Embryonic facial prominence (tissue), 1 donor: ENCODE results near the gene PRICKLE4.
"Not testable (repeated sequence)": the region's sequence is repeated elsewhere in the genome, so short reads cannot be mapped to it uniquely, and the experiment has no call there.

Experiments used
- DNase-seq: peaks from one replicate; pipeline ENCODE4 v3.0.0-alpha.2; 2016; ENCODE audit errors: extremely low spot score

PRICKLE4 gene

DNA sequence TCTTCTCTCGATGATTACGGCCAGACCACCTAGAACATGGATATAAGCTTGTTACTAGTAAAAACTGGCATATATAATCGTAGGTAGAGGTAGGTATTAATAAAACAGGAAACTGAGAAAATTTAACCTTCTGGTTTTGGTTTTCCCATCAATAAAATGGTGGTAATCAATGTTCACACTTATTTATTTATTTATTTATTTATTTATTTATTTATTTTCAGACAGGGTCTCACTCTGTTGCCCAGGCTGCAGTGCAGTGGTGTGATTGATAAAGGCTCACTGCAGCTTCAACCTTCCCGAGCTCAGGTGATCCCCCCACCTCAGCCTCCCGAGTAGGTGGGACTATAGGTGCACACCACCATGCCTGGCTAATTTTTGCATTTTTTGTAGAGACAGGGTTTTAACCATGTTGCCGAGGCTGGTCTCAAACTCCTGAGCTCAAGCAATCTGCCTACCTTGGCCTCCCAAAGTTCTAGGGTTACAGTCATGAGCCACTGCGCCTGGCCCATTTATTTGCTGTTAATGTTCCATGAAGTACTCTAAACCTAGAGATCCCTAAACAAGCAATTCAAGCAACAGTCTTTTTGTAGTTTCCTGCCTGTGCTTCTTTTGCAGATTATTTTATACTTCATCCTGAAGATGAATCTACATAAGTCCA lies 18.4 kb downstream of the PRICKLE4 start:
- no peak for DNase-seq

DNA sequence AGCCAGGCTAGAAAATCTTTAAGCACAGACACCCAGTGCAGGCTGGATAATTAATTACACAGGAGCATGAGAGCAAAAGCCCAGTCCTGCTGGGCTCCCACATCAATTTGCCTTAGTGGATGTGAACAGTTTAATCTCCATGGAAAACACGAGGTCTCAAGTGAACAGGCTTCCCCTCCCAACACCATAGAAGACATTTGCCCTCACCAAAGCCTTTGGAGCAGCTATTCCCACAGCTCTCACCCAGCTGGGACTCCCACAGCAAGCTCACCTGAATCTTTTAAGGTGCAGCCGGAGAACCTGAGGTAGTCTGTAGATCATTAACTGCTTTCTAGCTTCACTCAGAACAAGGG lies 19.0 kb downstream of the PRICKLE4 start:
- no peak for DNase-seq

DNA sequence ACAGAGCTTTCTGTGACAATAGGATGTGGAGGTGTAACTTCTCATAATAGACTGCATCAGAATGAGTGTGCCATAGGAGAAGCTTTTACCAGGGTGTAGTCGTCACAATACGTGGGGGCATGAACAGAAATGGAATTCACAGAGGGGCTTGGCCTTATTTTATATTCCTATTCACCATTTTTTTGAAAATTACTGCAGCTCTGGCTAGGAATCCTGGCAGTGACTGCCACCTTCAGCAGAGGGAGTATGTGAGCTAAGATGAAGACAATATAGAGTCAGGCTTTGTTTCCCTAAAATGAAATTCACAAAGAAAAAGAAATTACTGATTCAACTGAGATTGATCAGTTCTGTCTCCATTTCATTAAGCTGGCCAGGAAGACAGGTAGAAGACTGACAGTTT lies 20.8 kb downstream of the PRICKLE4 start:
- DNase-seq: no peak

DNA sequence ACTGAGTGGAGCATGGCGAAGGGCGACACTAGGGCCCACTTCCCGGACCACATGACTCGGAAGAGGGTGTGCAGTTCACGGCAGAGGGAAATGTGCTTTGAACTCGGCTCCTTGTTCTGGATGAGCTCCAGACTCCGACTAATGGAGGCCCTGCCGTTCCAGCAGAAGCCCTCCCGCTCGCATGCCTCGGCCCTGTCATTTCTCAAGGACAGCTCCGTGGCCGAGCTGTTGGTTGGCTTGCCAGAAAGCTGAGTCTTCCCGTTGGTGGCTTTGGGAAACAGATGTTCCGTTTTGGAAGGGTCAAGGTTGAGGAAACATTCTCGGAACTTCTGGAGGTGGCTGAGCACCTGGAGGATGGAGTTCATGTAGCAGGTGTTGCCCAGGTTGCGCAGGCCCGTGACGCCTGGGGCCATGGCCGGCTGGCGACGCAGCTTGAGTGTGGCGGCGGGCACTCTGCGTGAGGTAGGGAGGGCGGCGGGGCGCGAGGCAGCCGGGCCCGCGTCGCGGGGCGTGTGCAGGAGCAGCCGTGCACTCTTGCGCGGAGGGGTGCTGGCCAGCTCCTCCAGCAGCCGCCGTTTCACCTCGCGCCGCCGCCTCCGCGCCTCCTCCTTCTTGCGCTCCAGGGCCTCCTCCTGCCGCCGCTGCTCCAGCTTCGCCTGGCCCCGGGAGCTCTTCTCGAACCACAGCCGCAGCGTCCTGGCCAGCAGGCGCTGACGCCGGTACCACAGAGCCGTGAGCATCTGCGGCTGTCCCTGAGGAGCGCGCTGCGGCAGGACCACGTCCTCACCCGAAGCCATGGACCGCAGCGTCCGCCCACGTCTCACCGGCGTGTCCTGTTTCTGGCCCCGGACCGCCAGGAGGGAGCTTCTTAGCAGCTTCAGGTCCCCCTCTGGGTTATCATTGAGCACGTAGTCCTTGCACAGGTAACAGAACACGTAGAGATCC lies 25.5 kb downstream of the PRICKLE4 start:
- no peak for DNase-seq

DNA sequence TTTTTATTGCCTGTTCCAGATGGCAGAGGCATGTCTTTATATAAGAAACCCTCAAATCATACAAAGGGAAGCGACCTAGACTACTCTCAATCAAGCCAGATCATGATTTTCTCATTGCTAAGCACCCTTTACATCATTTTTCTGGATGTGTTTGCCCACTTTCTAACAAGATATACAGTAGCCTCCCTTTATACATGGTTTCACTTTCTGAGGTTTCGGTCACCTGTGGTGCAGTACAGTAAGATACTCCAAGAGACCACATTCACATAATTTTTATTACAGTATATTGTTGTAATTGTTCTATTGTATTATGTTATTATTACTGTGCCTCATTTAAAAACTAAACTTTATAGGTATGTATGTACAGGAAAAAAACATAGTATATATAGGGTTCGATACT lies 30.5 kb downstream of the PRICKLE4 start:
- DNase-seq: no peak

DNA sequence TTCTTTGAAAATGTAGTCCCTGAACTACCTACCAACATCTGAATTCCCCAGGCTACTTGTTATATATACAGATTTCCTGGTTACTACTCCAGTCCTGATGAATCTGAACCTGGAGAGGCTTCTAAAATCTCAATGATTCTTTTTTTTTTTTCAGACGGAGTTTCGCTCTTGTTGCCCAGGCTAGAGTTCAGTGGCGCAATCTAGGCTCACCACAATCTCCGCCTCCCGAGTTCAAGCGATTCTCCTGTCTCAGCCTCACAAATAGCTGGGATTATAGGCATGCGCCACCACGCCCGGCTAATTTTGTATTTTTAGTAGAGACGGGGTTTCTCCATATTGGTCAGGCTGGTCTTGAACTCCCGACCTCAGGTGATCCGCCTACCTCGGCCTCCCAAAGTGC lies 31.4 kb downstream of the PRICKLE4 start:
- not testable (repeated sequence) for DNase-seq

DNA sequence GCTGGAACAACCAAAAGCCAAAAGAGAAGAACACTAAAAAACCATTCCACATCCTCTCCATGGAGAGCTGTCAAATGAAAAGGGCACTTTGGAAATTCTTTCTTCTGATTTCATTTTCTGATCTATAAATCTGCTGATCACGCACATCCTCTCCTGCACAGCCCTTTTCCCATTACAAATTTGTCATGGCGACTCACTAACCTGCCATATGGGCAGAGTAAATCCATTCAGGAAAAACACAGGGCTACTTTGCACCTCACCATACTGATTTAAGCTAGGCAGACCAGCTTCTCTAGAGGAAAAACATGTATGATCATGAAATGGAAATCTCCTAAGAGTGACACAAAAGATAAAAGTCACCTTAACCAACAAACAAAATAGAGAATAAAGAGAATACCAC lies 32.9 kb downstream of the PRICKLE4 start:
- DNase-seq: no peak

DNA sequence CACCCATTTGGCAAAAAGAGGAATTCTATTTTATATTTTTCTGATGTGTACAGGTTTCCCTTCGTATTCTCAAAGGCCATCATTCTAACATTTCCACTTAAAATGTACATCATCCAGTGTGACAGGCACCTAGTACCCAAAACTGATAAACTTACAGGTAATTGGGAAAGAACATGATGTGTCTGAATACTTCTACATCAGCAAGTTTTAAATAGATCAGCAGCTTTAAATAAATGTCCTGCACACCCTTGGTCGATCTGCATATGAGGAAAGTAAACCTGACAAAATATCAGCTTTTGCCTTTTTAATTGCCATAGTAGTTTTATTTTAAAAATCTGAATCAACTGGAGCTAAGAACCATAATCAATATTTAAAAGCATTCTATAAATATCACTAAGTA lies 33.4 kb downstream of the PRICKLE4 start:
- no peak for DNase-seq

DNA sequence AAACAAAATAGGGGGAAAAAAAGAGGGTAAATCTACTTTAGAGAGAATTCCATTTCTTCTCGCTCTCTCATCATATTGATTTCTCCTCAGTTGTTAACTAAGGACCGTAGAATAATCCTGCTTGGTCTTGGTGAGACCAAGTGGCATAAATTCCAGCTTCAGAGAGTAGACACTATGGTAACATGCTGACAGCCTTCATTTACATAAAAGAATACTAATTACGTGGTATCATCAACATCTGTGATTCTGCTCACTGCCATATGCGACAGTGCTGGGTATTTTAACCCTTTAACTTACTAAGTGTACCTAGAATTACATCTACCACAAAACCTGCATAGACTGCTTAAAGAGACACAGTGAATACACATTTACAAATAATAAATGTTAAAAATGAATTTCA lies 34.0 kb downstream of the PRICKLE4 start:
- no peak for DNase-seq

DNA sequence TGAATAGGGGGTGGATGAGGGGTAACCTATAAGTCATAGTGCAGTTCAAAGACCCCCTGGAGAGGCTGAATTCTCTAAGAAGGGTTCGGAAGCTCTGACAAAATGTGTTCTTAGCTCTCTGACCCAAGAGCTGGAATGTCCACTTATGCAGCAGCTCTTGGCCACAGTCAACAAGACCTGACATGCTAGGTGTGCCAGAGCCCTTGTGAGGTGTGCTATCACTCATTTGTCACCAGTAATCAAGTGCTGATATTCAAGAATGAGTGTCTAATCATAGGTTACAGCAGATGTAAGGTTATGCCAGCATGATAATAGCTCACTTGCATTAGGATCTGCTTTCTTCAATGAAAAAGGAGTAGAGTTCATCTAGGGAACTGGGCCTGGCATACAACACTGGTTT lies 35.0 kb downstream of the PRICKLE4 start:
- DNase-seq: no peak

DNA sequence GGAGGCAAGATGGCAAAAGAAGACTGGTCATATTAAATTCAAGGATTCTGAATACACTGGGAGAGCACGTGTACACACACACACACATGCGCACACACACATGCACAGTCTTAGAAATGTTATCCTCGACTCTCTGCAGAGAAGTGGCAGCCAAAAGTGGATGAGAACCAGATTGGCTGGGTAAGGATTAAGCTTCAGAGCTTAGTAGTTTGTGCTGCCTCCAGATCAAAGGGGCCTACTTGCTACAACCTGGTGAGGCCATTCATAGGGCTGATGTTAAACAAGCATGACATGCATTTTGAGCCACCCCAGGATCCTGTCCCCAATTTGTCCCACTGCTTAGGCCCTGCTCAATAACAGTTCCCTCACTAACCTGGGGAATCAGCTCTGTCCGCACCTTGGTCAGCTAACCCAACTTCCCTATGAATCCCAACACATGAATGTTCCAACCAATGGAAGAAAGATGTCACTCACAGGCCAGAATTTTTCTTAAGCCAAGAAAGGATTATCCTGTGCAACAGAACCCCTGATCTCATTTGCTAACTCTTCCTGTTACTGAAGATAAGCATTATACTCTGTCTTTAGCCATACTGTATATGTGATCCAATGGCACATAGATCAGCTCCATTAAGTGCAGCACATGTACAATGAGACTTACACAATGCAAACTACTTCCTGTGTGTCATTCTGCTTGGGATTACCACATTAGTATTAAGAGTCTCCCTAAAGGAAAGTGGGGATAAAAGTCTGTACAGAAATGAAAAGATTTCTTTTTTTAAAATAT lies 37.9 kb downstream of the PRICKLE4 start:
- DNase-seq: no peak

DNA sequence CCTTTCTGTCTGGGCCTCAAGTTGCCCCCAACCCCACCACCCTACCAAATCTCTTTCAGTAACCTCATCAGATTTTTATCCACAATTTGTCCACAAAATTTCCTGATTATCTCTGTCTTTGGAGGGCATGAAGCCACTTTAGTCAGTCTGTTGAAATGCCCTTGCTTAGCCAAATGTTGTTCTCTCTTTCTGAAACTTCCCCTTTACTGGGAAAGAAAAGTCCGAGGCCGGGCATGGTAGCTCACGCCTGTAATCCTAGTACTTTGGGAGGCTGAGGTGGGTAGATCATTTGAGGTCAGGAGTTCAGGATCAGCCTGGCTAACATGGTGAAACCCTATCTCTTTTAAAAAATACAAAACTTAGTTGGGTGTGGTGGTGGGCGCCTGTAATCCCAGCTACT lies 40.7 kb downstream of the PRICKLE4 start:
- no peak for DNase-seq

DNA sequence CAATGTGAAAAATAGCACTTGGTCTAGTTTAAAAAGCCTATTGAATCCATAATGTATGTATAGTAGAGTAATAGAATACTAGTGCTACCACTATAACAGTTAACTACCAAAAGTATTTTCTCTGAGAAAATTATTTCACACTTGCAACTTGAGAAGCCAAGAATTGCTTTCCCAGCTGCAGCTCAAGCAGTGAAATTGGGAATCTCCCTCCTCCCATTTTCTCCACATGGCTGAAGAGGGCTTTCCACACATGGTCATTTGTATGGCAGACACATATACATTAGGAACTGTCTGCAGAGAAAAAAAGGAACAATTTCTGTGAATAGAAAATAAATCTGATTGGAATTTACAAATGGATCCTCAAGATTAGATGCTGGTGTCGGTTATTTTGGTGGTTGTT lies 41.4 kb downstream of the PRICKLE4 start:
- DNase-seq: no peak

DNA sequence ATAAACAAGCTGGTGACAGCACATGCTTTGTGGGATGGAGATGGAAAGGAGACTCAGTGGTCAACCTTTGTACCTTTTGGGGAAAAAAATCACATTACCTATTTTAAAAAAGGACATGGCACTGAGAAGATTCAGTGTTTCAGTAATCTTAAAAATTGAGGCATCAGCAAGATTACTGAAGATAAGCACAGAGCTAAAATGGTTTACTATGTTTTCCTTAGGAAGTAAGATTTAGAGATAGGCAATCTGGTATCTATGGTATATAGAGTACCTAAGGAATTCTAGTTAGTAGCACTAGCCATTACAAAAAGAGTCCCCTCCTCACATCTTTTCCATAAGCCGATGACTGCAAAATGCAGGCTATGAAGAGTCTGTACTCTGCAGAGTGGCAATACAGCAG lies 42.6 kb downstream of the PRICKLE4 start:
- no peak for DNase-seq

DNA sequence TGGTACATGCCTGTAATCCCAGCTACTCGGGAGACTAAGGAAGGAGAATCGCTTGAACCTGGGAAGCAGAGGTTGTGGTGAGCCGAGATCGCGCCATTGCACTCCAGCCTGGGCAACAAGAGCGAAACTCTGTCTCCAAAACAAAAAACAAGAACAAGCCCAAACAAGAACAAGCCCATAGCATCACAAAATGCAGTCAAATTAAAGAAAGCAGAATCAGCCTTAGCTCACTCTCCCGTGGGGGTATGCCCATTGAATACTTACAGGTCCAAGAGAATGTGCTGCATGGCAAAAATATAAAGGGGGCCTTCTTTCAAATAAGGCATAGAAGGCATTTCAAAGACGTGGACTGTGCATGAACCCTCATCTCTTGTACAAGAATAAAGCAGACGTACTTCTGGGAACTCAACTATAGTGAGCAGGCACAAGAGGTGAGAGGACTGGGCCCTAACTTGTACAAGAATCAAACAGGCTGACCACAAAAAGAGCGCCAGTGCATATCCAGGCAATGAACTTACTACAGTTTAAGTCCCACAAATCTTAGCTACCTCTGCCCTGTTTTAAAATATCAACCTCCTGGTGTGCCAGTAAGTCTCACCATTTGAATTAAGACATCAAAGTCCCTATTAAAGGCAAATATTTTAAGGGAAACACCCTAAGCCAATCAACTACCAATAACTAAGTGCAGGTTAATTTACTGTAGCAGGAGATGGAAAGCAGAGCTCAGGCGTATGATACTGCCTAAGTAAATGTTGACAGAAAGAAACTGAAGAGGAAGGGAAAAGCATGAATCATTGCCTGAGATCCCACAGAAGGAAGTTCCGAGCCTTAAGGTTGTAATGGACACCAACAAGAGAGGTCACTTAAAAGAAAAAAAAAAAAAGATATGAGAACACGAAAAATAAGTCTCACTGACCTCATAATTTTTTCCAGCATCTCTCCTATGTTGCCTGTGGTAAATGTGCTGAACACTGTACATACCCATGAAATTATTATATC lies 44.3 kb downstream of the PRICKLE4 start:
- DNase-seq: no peak

DNA sequence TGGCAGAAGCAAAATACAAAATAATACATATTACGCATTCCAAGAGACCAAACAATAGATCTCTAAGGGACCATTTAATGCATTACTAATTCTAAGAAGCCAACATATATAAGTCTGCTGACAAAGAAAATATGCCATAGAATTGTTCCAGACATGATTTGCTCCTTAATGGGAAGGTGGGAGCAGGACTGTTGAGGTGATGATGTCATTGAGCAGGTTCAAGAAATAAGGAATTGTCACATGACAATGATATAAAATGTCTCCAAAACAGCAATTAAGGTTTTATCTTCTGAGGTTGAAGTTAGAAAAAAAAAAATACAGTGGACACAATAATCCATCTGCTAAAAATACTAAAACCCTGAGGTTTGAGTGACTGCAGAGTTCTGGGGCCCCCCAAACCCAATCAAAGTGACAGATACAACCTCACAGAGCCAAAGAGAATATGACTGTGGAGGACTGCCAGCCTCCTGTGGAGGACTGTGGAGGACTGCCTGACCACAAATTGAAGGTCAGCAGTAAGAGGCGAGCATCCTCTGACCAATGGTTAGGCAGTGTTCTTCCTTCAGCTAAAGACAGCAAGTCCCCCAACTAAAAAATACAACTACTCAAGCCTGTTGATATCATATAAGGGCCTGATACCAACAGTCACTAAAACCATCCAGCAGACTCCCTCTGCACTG lies 45.9 kb downstream of the PRICKLE4 start:
- no peak for DNase-seq

DNA sequence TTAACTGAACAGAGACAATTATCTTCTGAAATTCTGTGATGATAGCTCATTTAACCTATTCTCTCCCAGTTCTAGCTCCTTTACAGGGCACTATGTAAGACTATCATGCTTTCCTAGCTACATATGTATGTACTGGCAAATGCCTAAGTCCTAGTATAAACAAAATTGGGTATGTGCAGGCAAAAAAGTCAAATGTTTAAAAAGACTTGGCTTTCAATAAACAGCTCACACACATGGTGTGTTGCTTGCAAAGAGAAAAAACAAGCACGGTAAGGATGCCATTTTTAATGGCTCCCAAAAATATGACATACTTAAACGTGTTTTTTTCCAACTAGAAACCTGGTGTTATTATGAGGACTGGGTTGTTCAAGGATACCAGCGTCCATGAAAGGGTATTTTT lies 51.7 kb downstream of the PRICKLE4 start:
- no peak for DNase-seq

DNA sequence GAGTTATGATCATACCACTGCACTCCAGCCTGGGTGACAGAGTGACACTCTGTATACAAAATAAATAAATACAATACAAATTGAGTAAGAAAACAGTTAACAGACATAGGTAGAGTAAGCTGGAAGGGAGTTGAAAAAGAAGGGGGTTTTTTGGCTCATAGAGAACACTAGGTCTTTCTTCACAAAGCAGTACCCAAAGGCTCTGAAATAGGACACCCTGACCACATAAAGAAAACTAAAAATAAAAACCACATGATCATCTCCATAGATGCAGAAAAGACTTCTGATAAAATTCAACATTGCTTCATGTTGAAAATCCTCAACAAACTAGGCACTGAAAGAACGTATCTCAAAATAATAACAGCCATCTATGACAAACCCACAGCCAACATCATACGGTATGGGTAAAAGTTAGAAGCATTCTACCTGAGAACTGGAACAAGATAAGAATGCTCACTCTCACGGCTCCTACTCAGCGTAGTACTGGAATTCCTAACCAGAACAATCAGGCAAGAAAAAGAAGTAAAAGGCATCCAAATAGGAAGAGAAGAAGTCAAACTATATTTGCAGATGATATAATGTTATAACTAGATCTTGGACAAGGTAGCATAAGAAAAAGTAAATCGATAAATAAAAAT lies 55.6 kb downstream of the PRICKLE4 start:
- DNase-seq: no peak

DNA sequence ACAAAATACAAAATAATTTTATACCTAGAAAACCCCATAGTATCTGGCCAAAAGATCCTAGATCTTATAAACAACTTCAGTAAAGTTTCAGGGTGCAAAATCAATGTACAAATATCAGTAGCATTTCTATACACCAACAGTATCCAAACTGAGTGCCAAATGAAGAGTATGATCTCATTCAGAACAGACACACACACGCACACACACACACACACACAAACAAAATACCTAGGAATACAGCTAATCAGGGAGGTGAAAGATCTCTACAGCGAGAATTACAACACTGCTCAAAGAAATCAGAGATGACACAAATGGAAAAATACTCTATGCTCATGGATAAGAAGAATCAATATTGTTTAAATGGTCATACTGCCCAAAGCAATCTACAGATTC lies 56.1 kb downstream of the PRICKLE4 start:
- DNase-seq: no peak
